GM21825 (cell line): ENCODE measurements around the gene SLC25A47.
A peak's percentile ranks its signal among the peaks of the same experiment; 100 is the strongest.

Experiments
- ATAC-seq: cut with Tn5 transposase; IDR thresholded peaks from one replicate; pipeline ENCODE4 v1.9.1; 2021; ENCODE audit warnings: mild to moderate bottlenecking, moderate library complexity; ENCODE audit not compliant: unreplicated experiment

SLC25A47 gene

DNA sequence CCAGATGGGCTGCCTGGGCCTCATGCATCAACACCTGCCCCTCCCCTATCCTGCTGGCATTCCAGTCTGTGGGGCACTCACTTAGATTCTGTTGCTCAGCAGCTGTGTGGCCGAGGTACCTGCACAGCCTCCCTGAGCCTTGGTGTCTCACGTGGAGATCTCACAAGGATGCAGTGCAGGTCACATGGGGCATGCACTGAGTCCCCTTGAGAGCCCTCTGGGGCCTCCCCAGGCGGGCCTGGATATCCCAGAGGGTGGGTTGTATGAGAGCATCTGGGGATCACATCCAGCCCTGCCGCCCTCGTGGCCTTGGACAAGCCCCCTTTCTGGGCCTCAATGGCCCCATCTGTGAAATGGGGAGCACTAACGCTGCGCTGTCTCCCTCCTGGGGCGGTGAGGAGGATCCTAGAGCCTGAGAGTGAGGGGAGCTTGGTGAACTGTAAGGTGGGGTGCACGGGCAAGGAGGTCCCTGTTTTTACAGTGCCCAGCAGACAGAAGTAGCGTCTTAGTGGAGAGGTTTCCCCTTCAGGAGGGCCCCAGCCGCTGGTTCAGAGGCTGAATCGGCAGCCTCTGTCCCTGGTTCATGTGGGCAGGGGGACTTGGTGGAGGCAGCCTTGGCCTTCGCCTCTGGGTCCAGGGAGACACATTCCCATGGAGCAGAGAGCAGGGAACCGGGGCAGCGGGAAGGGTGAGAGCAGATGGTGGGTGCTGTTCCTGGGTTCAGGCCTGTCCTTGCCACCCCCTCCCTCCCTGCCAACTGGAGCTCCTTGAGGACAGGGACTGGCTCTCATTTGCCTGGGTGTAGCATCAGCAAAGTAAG lies 791 bp upstream of the SLC25A47 start:
- ATAC-seq = no peak

- ATAC-seq = no peak
Measured at GRCh38 chr14:100323942-100324307, 786 bp downstream of the SLC25A47 start.

- ATAC-seq = no peak
Measured at GRCh38 chr14:100325231-100325632, 2.1 kb downstream of the SLC25A47 start.

DNA sequence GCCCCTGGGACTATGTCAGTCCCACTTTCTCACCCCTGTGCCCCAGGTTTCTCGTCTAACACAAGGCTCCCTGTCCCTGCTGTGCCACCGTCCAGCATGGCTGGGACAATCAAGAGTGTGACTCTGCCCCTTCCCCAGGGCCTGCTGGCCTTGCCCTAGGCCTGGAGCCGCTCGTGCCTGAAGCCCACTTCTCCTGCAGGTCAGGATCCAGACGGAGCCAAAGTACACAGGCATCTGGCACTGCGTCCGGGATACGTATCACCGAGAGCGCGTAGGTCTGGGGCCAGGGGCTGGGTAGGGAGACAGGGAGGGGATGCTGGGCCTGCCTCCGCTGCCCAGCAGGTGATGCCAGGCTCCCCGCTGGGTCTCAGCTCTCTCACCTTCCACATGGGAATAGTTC lies 2.8 kb downstream of the SLC25A47 start:
- no peak for ATAC-seq

DNA sequence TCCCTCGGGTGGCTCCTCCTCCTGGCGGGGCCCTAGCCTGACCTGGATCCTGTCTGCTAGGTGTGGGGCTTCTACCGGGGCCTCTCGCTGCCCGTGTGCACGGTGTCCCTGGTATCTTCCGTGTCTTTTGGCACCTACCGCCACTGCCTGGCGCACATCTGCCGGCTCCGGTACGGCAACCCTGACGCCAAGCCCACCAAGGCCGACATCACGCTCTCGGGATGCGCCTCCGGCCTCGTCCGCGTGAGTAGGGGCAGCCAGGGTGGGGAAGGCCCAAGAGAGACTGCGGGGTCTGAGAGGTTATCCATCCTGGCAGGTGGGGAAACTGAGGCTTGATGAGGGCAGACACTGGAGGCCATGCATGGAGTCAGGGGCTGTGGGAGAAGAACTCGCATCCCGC lies 4.0 kb downstream of the SLC25A47 start:
- ATAC-seq = no peak

GRCh38 chr14:100328495-100329163 lies 5.5 kb downstream of the SLC25A47 start:
- ATAC-seq = no peak

- ATAC-seq = no peak
Measured at GRCh38 chr14:100329233-100330006, 6.3 kb downstream of the SLC25A47 start.

- ATAC-seq = no peak
Measured at GRCh38 chr14:100330007-100330344, 6.8 kb downstream of the SLC25A47 start.

- ATAC-seq = no peak
Measured at GRCh38 chr14:100330388-100330931, 7.3 kb downstream of the SLC25A47 start.

DNA sequence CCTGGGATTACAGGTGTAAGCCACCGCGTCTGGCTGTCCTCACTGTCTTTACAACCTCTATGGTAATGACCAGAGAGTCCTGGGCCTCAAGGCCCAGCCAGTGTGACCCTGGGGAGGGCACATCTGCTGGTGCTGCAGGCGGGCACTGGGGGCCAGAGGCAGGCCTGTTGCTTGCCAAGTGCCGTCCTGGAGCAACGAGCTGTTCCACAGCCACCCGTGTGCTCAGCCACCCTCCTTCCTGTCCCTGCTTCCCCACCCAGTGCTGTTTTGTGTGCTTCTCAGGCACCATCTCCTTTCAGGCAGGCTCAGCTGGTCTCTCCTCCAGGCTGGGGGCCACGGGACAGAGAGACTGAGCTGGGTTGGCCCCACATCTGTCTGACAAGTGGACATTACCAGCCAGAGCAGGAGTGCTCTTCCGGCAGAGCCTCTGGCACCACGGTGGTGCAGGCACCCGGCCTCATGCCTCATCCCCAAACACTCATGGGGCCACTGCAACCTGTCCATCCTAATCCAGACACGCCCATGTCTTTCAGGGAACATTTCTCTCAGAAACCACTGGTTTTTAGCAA lies 9.0 kb downstream of the SLC25A47 start:
- no peak for ATAC-seq

GRCh38 chr14:100332797-100333196 lies 9.7 kb downstream of the SLC25A47 start:
- ATAC-seq = peak; percentile 47

- no peak for ATAC-seq
Measured at GRCh38 chr14:100333311-100333710, 10.2 kb downstream of the SLC25A47 start.

DNA sequence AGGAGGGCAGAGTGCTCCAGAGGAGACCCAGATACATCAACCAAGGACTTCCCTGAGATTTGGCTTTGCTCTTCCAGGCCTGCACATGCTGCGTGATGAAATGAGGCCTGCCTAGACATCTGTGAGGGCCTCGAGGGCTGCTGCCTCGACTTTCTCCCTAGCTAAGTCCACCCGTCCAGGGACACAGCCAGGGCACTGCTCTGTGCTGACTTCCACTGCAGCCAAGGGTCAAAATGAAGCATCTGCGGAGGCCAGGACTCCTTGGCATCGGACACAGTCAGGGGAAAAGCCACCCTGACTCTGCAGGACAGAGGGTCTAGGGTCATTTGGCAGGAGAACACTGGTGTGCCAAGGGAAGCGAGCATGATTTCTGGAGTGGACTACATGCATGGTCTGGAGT lies 10.7 kb downstream of the SLC25A47 start:
- ATAC-seq = no peak

DNA sequence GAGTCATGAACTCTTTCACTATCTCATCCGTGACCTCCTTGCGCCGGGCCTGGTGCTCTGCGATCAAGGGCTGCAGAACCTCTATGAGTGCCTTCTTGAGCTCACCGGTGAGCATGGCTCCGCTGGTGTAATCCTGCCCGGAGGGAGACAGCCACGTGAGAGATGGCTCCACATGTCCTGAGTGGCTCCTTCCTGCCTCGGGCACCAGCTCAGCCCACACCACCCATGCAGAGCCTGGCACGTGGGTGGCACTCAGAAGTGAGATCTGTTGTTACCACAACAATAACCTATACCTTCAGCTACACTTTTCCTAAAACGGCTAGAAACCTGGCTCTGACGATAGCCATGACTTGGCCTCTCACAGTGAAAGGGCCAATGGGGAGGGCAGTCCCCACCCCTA lies 11.8 kb downstream of the SLC25A47 start:
- no peak for ATAC-seq

DNA sequence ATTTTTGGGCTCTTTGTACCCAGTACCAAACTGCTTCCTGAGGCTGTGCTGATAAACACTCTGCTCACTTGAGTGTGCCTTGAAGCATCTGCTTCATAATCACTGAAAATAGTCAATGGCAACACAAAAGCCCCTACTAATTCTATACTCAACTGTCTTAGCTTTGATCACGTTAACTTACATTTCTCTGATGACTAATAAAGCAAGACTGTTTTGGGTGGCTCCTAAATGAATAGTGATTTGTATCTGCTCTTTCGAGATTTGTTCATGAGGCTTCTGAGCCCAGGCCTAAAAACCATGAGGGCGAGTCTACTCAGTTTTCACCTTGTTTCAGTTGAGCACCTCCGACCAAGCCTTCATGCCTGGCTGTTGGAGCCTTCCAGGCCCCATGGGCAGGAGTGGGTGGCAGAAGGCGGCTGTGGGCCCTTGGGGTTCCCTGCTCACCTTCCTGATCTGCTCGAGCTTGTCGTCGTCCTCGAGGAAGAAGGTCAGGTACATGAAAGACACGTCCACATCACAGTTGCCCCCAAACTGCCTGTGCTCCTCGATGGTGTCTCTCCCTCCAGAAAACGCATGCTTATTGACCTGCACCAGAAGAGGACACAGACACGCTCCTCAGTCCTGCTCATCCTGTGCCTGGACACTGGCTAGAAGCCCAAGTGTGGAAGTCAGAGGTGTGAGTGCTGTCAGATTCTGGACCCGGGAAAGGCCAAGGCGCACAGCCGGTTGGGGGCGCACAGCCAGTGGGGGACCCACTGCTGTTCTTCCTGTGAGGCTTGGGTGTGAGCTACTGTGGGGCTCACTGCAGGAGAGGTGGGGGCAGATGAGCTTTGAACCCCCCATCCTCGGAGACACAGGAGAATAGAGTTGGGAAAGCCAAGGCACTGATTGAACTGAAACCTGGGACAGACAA lies 13.7 kb downstream of the SLC25A47 start:
- ATAC-seq = no peak

DNA sequence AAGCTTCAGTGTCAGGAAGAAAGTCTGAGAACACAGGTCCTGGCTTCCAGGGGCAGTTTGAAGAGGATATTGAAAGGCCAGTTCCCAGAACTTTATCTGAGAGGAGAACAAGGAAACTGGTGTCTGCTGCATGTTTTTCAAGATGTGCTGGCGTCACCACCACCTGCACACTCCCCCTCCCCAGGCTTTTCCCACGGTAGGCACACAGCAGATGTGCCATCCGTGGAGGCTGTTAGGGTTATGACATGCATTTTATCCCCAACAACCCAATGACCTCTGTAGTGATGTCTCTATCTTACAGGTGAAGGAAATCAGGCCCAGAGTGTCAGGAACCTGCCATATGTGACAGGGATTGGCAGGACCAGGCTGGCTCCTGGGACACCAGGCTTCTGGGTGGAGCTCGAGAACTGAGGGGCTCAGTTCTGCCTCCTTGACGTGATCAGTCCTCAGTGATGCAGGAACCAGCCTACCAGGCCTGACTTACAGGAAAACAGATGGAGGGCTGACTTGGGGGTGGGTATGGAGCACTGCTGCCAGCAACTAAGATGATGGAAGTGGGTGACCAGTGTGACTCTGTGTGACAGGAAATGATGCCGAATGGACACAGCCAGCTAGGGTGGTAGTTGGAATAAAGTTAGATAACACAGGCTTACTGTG lies 16.8 kb downstream of the SLC25A47 start:
- ATAC-seq = no peak

DNA sequence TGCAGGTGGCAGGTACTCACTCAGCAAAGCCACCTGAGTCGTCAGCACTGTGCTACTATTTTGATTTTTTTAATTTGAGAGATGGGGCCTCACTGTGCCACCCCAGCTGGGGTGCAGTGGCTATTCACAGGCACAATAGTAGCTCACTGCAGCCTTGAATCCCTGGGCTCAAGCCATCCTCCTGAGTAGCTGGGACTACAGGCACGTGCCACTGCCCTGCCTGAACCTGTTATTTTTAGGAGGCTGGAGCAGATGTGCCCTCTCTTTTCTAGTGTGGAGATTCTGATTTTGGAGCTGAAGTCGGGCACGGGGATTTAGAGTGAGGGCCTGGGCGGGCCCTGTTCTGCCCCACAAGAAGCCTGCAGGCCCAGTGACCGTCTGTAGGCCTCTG lies 17.3 kb downstream of the SLC25A47 start:
- ATAC-seq = no peak

DNA sequence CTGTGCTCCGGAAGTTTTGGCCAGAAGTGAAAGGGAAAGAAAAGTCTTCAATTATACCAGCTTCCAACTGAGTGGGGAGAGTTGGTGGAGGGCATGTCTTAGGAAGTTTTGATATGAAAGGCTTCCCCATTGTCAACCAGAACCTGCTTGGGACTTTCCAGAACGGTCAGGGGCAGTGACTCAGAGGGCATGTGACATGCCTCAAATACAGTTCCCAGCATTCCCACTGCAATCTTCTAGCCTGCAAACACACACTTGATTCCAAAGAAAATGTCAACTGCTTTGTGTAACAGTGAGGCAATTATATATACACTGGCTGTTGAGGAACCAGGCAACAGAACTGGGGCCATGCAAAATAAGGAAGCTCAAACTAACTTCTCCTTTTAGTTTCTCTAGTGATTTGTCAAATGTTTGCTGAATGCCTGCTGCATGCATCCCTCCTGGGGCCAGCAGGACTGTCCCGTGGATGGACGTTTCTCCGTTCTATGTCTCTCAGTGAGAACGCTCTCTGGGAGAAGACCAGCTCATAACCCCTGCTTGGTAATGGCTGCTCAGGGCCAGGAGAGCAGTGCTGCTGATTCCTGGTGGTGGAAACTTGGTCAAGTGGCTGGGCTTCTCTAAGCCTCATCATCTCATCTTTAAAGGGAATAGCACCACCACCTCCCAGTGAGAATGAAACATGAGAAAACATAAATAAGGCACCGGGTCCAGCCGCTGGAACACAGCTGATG lies 18.3 kb downstream of the SLC25A47 start:
- peak; percentile 52 for ATAC-seq

- no peak for ATAC-seq
Measured at GRCh38 chr14:100342195-100342594, 19.1 kb downstream of the SLC25A47 start.
